Cortex of kidney (tissue), 1 donor: ENCODE measurements around the gene HACD2.

Experiments
- DNase-seq: peaks from one replicate; lab custom pipeline; 2025; lab: John Stamatoyannopoulos, UW

The HACD2 gene

DNA sequence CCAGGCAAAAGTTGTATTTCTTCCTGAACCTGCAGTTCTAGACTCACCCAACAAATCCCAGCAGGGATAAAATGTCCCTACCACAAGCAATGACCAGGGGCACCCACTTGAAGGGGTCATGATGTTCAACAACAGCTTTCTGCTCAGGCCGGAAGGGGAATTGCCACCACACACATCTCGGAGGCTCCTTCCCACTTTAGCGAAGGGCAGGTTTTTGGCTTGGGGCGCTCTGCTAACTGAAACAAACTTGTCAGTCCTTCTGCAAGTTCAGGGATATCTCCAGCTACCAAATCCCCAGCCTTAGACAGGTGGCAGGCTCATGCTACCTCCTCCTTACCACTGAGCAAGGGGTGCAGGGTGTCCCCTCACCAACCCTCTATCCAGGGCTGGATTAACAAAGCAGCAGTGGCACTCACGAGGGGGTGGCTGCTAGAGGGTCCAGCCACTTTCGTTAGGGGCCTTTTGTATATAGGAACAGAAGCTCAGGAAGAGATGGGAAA, 138.2 kb downstream of the HACD2 start:
- DNase-seq: no peak

DNA sequence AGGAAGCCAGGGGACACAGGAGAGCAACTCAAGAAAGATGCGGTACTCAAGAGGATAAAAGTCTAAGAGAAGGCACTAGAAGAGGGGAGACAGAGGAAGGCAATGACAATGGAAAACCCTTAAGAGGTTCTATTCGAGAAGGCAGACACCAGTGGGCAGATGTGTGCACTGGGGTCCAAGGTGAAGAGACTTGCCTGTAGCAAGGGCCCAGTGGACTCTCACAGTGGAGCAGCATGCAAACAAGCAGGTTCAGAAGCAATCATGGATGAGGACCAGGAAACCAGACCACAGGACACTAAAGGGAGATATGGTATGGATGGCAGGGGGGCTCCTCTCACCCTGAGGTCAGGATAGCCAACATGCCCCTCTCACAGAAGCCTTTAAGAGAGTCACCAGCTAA, 138.6 kb downstream of the HACD2 start:
- no peak for DNase-seq

DNA sequence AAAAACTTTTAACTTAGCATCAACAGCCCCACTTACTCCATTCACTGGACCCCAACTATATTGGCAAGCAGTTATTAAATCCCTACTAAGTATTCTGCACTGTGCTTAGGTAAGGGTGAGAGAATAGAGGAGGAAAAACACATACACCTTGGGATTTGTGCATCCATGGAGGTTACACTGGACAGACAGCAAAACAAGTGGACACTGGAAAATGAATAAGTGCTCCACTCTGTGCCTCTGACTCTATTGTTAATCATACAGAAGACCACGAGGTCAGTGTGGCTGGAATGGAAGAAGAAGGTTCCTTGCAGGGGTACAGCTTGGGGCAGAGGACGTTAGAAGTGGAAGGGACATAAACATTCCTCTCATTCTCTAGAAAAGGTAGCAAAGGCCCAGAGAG, 139.2 kb downstream of the HACD2 start:
- no peak for DNase-seq

DNA sequence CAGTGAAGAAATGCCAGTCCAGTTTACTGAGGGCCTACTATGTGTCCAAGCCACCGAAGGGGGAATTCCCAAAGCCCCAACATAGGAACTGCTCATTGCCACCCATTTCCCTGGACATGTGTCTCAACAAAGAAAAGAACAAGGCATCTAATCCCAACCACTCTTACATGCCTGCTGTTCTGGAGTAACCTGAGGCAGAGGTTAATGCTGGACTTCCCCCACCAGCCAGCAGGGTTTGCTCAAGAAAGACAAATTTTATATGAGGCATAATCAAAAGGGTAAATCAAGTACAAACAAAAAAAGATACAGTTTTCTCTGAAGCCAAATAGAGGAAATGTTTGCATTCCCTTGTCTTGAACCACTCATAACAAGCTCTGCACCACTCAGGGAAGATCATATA, 140.1 kb downstream of the HACD2 start:
- DNase-seq: no peak

DNA sequence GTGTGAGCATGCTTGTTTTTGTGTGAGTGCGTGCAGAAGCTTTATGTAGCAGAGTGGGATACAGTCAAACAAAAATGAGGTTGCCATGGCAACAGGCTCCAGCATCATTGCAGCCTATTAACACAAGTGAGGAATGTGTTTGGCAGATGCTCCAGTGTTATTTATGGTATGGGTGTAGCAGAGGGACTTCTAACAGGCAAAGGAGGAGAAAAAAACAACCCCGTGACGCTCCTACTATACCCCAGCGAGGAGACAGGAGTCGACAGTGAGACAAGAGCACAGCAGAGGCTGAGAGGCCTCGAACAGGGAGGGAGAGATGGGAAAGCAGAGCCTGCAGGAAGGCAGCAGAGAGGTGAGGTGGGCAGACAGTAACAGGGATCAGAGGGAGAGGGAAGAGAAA, 140.8 kb downstream of the HACD2 start:
- DNase-seq: no peak

DNA sequence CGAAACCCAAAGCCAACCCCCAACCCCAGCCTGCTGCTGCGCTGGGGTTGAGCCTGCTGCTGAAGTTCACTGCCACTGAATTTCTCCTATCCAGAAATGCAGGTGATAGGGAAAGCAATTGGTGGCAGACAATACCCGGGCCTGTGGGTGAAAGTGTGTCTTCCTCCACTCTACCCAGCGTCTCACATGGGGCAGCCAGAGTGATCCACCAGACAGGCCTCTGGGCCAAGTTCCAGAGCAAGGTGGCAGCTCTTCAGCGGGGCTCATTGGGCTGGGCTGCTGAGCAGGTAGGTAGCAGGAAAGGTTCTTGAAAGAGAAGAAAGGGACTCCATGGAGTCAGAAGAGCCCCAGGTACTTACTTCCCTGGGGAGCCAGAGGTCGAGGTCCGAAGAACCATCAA, 141.9 kb downstream of the HACD2 start:
- DNase-seq: no peak

DNA sequence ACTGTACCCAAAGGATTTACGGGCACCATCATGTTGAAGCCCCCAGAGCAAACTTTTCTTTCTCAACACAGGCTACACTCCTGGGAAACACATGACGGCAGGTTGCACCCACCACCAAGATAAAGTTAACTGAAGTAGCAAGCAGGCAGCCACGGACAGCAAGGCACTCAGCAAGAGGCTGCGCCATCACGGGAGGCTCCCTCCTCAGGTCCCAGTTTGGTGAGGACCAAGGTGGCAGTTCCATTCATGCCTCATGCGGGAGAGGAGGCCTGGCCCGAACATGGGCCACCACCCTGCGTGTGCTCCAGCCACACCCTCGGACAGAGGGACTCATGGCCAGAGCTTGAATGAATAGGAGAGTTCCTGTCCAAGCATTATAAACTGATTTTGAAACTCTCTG, 142.7 kb downstream of the HACD2 start:
- no peak for DNase-seq
